ENCODE data around the gene TTLL12.

Gene TTLL12

DNA sequence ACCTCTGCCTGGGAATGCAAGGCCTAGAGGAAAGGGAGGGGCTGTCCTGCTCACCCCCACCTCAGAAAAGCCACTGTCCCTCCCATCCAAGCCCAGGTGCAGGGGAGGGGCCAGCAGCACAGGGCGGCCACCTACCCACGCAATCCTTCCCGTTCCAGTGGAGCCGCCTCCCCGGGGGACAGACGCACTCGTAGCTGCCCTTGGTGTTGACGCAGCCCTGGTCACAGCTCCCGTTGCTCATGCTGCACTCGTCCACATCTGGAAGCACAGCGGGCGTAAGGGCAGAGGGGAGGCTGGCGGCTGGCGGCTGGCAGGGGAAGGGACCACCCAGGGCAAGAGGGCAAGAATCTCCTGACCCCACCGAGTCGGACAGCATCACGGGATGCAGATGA is 40.3 kb upstream of the TTLL12 start:
- Histone ChIP-seq H3K9me3 (ENCODE audit: low read length) (no peaks in the 10 kb centered on the region), H3K4me1 (ENCODE audit: insufficient read depth, low read length) (no peaks in the 10 kb centered on the region), H3K4me3 (ENCODE audit: low read depth in 1 of 2, low read length in 2 of 2) (no peak overlapping the region), H3K36me3 (ENCODE audit: insufficient read depth, low read length) (no peaks in the 10 kb centered on the region), H3K27me3 (ENCODE audit: control insufficient read depth in 1 of 2, insufficient read depth in 2 of 2, low read length in 2 of 2) (peaks cover 0 to 9% of the 10 kb centered on the region in 2 donors), H3K9ac (ENCODE audit: low read length) (no peak overlapping the region), H3K27ac (ENCODE audit: low read depth, low read length) (no peak overlapping the region)

DNA sequence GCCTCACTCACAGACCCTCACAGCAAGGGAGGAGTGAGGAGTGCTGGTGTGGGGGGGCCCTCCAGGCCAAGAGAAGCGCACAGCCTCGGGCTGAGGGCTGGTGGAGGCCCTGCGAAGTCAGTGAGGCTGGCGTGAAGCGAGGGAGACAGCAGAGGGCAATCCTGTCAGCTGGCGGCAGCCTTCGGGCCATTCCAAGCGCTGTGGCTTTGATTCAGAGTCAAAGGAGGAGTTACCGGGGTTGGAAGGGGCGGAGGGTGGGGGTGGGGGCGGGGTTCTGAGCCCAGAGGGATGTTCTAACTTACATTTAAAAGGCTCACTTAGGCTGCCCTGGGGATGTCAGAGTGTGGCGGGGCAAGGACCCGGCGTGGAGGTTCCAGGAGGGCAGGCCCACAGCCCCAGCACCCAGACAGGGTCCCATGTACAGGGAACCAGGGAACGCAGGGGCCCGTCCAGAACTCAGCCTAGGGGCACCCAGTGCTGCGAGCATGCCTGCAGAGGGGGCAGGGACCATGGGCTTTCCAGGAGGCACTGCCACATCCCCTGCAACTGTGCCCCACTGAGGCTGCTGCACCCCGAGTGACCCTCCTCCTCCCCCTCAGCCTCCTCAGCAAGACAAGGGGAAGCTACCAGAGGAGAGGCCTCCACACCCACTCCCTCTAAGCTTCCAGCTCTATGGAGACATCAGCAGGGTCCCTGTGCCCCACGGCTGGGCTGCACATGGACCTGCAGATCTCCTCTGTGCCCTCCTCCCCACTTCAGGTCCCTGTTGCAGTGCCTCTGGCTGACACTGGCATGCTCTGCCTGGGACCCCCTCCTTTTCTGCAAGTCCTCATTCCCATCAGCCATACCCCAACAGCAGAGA is 39.7 kb upstream of the TTLL12 start:
- Histone ChIP-seq H3K27me3 (ENCODE audit: control insufficient read depth in 1 of 2, insufficient read depth in 2 of 2, low read length in 2 of 2) (peaks cover 0 to 3% of the 10 kb centered on the region in 2 donors), H3K9ac (ENCODE audit: low read length) (no peak overlapping the region), H3K27ac (ENCODE audit: low read depth, low read length) (no peak overlapping the region), H3K9me3 (ENCODE audit: low read length) (no peaks in the 10 kb centered on the region), H3K4me1 (ENCODE audit: insufficient read depth, low read length) (no peaks in the 10 kb centered on the region), H3K36me3 (ENCODE audit: insufficient read depth, low read length) (no peaks in the 10 kb centered on the region), H3K4me3 (ENCODE audit: low read depth in 1 of 2, low read length in 2 of 2) (no peak overlapping the region)

DNA sequence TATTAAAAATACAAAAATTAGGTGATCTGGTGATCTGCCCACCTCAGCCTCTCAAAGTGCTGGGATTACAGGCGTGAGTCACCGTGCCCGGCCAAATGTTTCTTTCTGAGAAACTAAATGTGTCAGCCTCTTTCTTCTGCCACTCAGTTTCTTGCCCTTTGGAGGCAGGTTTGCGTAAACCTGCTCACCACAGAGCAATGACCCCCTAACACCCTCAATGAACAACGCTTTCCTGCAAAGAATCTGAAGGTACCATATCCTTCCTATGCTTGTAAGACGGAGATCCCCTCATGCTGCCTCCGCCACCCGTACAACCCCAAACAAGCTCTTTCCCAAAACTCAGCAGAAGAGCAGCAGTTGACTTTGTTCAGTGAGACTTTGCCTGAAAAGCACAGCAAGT is 38.7 kb upstream of the TTLL12 start:
- H3K4me1 ChIP-seq (ENCODE audit: insufficient read depth, low read length), result no peaks in the 10 kb centered on the region
- H3K9me3 ChIP-seq (ENCODE audit: low read length), result no peaks in the 10 kb centered on the region
- no peaks in the 10 kb centered on the region for H3K27me3 ChIP-seq (ENCODE audit: control insufficient read depth in 1 of 2, insufficient read depth in 2 of 2, low read length in 2 of 2)
- no peaks in the 10 kb centered on the region for H3K36me3 ChIP-seq (ENCODE audit: insufficient read depth, low read length)
- no peak overlapping the region for H3K27ac ChIP-seq (ENCODE audit: low read depth, low read length)
- H3K9ac ChIP-seq (ENCODE audit: low read length), result no peak overlapping the region
- H3K4me3 ChIP-seq (ENCODE audit: low read depth in 1 of 2, low read length in 2 of 2), result no peak overlapping the region

DNA sequence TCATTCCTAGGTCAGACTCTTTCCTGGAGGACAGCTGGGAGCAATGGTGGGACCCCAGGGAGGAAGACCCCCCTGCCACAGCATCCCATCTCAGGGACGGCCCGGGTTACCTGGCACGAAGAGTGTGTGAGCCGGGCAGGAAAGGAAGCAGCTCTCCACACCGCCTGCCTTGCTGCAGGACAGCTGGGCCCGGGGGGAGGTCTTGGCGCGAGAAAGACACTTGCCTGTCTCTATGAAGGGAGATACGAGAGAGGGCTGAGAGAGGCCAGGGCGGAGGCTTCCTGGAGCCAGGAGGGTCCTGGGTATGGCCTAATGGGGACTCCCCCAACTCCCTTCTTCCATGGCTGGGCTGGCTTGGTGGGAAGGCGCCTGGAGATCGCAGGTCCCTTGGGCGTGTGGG is 36.1 kb upstream of the TTLL12 start:
- Histone ChIP-seq H3K27ac (ENCODE audit: low read depth, low read length) (no peak overlapping the region), H3K27me3 (ENCODE audit: control insufficient read depth in 1 of 2, insufficient read depth in 2 of 2, low read length in 2 of 2) (no peaks in the 10 kb centered on the region), H3K4me1 (ENCODE audit: insufficient read depth, low read length) (no peaks in the 10 kb centered on the region), H3K9me3 (ENCODE audit: low read length) (no peaks in the 10 kb centered on the region), H3K9ac (ENCODE audit: low read length) (no peak overlapping the region), H3K36me3 (ENCODE audit: insufficient read depth, low read length) (no peaks in the 10 kb centered on the region), H3K4me3 (ENCODE audit: low read depth in 1 of 2, low read length in 2 of 2) (no peak overlapping the region)

DNA sequence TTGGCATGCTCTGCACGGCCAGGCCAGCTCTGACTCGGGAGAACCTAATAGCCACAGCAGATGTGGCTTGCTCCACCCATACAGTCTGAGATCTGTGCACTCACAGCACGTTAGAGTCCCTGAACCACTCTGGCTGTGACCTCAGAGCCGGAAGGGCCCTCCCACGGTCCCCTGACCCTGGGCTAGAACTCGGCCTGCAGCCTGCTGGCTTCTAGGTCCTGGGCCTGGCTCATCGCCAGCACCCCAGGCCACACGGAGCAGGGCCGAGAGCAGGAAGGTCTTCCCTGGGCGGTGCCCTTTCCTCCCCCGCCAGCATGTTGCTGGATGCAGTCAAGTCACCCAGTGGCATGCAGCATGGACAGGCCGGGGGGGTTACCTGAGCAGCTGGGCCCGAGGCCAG is 35.3 kb upstream of the TTLL12 start:
- H3K27me3 ChIP-seq (ENCODE audit: control insufficient read depth in 1 of 2, insufficient read depth in 2 of 2, low read length in 2 of 2), result no peaks in the 10 kb centered on the region
- no peak overlapping the region for H3K9ac ChIP-seq (ENCODE audit: low read length)
- H3K9me3 ChIP-seq (ENCODE audit: low read length), result no peaks in the 10 kb centered on the region
- no peaks in the 10 kb centered on the region for H3K4me1 ChIP-seq (ENCODE audit: insufficient read depth, low read length)
- no peaks in the 10 kb centered on the region for H3K36me3 ChIP-seq (ENCODE audit: insufficient read depth, low read length)
- no peak overlapping the region for H3K27ac ChIP-seq (ENCODE audit: low read depth, low read length)
- no peak overlapping the region for H3K4me3 ChIP-seq (ENCODE audit: low read depth in 1 of 2, low read length in 2 of 2)

DNA sequence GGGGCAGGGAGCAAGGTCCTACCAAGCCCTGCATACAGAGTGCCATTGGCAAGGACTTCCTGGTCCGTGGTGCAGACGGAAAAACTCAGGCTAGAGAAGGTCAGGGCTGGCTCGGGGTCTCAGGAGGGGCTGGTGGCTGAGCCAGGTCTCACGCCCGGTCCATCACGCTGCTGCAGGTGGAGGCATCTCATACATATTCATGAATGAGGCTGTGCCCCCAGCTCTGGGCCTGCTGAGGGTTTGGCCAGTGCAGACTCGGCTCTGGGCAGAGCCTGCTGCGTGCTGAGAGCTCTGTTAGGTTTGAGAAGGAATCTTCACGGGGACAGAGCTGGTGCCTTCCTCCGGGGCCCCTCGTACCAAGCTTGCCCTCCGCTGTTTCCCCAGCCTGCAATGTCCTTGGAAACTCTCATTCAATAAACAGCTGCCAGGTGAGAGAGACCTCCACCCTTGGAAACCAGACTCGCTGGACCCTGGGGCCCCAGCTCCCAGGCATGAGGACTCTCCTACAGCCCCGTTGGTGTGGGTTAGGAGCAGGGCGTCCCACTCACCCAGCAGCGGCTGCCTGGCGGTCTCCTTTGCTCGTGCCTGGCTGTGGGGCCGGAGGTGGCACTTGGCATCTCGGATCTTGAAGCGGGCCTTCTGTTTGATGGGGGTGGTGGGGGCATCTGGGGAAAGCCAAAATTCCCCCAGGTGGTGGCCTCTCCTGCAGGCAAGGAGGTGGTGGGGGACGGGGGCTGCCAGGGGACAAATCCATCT is 33.9 kb upstream of the TTLL12 start:
- Histone ChIP-seq H3K27me3 (ENCODE audit: control insufficient read depth in 1 of 2, insufficient read depth in 2 of 2, low read length in 2 of 2) (no peaks in the 10 kb centered on the region), H3K9me3 (ENCODE audit: low read length) (no peaks in the 10 kb centered on the region), H3K9ac (ENCODE audit: low read length) (no peak overlapping the region), H3K36me3 (ENCODE audit: insufficient read depth, low read length) (no peaks in the 10 kb centered on the region), H3K4me1 (ENCODE audit: insufficient read depth, low read length) (no peaks in the 10 kb centered on the region), H3K4me3 (ENCODE audit: low read depth in 1 of 2, low read length in 2 of 2) (no peak overlapping the region), H3K27ac (ENCODE audit: low read depth, low read length) (no peak overlapping the region)

DNA sequence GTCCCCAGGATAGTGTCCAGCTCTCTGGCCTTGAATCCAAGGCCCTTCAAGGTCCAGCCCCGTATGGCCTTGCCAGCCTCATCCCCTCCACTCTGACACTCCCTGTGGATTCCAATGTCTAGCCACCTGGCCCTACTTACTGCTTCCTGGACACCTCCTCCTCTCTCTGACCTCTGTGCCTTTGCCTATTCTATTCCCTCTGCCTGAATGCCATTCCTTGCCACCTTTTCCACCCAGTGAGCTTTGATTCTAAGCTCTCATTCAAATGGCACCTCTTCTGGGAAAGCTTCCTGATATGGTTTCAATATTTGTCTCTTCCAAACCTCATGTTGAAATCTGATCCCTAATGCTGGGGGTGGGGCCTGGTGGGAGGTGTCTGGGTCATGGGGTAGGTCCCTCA is 31.9 kb upstream of the TTLL12 start:
- no peak overlapping the region for H3K9ac ChIP-seq (ENCODE audit: low read length)
- no peak overlapping the region for H3K4me3 ChIP-seq (ENCODE audit: low read depth in 1 of 2, low read length in 2 of 2)
- H3K36me3 ChIP-seq (ENCODE audit: insufficient read depth, low read length), result no peaks in the 10 kb centered on the region
- no peaks in the 10 kb centered on the region for H3K9me3 ChIP-seq (ENCODE audit: low read length)
- H3K27me3 ChIP-seq (ENCODE audit: control insufficient read depth in 1 of 2, insufficient read depth in 2 of 2, low read length in 2 of 2), result no peaks in the 10 kb centered on the region
- H3K27ac ChIP-seq (ENCODE audit: low read depth, low read length), result no peak overlapping the region
- H3K4me1 ChIP-seq (ENCODE audit: insufficient read depth, low read length), result no peaks in the 10 kb centered on the region

DNA sequence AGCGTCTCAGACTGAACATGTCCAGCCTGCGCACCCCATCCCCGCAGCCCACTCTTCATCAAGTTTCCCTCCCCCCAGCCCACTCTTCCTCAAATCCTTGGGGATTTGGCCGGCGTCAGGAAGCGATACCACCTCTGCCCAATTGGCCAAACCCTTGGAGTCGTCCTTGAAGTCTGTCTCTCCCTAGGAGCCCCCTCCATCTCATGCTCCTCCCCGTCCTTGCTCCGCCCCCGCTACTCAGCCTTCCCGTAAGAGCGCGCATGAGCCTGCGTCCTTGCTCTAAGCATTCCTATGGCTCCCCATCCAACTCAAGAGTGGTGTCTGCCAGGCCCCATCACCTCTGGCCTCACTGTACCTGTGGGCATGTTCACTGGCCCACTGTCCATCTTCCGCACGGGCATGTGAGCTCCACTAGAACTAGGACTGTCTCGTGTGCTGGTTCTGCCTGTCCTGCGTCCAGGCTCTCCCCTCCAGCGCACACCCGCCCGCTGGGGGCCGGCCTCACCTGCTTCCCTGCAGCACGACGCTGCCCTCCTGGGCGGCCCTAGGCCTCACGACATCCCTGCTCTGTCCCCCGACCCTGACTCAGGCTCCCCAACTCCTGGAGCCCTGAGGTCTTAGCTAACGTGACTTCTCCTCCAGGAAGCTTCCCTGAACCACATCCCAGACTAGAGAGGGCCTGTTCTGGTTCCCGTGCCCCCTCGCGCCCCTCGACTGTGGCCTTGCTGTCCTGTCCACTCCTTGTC is 30.5 kb upstream of the TTLL12 start:
- H3K4me3 ChIP-seq (ENCODE audit: low read depth in 1 of 2, low read length in 2 of 2), result no peak overlapping the region
- H3K36me3 ChIP-seq (ENCODE audit: insufficient read depth, low read length), result no peaks in the 10 kb centered on the region
- no peak overlapping the region for H3K27ac ChIP-seq (ENCODE audit: low read depth, low read length)
- no peaks in the 10 kb centered on the region for H3K27me3 ChIP-seq (ENCODE audit: control insufficient read depth in 1 of 2, insufficient read depth in 2 of 2, low read length in 2 of 2)
- H3K9ac ChIP-seq (ENCODE audit: low read length), result no peak overlapping the region
- no peaks in the 10 kb centered on the region for H3K9me3 ChIP-seq (ENCODE audit: low read length)
- H3K4me1 ChIP-seq (ENCODE audit: insufficient read depth, low read length), result no peaks in the 10 kb centered on the region

DNA sequence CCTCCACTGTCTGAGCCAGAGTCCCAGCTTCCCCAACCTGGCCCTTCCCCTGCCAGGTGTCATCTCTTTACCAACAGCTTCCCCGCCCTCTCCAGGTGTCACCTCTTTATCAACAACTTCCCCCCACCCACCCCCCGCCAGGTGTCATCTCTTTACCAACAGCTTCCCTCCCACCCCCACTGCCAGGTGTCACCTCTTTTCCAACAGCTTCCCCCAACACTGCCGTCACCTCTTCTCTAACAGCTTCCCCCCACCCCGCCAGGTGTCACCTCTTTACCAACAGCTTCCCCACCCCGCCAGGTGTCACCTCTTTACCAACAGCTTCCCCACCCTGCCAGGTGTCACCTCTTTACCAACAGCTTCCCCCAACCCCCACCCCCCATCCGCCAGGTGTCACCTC is 29.8 kb upstream of the TTLL12 start:
- no peak overlapping the region for H3K9ac ChIP-seq (ENCODE audit: low read length)
- H3K36me3 ChIP-seq (ENCODE audit: insufficient read depth, low read length), result no peaks in the 10 kb centered on the region
- H3K27ac ChIP-seq (ENCODE audit: low read depth, low read length), result no peak overlapping the region
- no peaks in the 10 kb centered on the region for H3K4me1 ChIP-seq (ENCODE audit: insufficient read depth, low read length)
- no peak overlapping the region for H3K4me3 ChIP-seq (ENCODE audit: low read depth in 1 of 2, low read length in 2 of 2)
- H3K9me3 ChIP-seq (ENCODE audit: low read length), result no peaks in the 10 kb centered on the region
- no peaks in the 10 kb centered on the region for H3K27me3 ChIP-seq (ENCODE audit: control insufficient read depth in 1 of 2, insufficient read depth in 2 of 2, low read length in 2 of 2)

DNA sequence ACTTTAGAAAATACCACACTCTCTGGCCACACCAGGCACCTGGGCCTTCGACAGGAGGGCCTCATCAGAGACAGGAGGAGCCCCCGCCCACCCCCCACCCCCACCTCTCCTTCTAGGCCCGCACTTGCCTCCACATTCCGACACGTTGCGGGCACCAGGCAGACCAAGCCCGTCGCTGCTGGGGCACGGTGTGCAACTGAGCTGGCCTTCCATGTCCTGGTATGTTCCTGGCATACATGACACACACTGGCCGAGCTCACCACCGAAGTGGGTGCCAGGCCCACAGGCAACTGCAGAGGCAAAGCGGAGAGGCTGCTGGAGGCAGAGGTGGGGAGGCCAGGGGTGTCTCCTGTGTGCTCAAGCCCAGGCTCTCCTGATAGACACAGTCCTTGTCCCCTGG is 27.0 kb upstream of the TTLL12 start:
- H3K27me3 ChIP-seq (ENCODE audit: control insufficient read depth in 1 of 2, insufficient read depth in 2 of 2, low read length in 2 of 2), result no peaks in the 10 kb centered on the region
- no peak overlapping the region for H3K4me3 ChIP-seq (ENCODE audit: low read depth in 1 of 2, low read length in 2 of 2)
- H3K9ac ChIP-seq (ENCODE audit: low read length), result no peak overlapping the region
- H3K27ac ChIP-seq (ENCODE audit: low read depth, low read length), result no peak overlapping the region
- no peaks in the 10 kb centered on the region for H3K36me3 ChIP-seq (ENCODE audit: insufficient read depth, low read length)
- no peaks in the 10 kb centered on the region for H3K9me3 ChIP-seq (ENCODE audit: low read length)
- H3K4me1 ChIP-seq (ENCODE audit: insufficient read depth, low read length), result no peaks in the 10 kb centered on the region

DNA sequence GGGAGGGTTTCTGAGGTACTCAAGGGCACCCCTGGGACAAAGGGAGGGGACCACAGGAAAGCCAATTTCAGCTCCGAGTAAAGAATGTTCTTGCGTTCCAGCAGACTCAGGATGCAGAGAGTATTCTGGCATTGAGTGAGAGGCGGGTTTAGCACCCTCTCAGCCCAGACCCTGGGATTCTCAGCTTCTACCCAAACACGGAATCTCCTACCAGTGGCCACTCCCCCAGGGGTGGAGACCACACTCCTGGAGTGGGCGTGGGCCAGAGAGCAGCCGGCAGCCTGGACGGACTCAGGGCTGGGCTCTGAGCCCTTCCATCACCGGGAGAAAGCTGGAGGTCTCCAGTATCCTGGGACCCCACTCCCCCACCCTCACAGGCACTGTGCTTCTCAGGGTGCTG is 26.1 kb upstream of the TTLL12 start:
- H3K9me3 ChIP-seq (ENCODE audit: low read length), result no peaks in the 10 kb centered on the region
- H3K27me3 ChIP-seq (ENCODE audit: control insufficient read depth in 1 of 2, insufficient read depth in 2 of 2, low read length in 2 of 2), result no peaks in the 10 kb centered on the region

More for the DNA sequence above, 26.1 kb upstream of the TTLL12 start:
- Histone ChIP-seq H3K9ac (ENCODE audit: low read length) (no peak overlapping the region), H3K36me3 (ENCODE audit: insufficient read depth, low read length) (no peaks in the 10 kb centered on the region), H3K4me1 (ENCODE audit: insufficient read depth, low read length) (no peaks in the 10 kb centered on the region), H3K4me3 (ENCODE audit: low read depth in 1 of 2, low read length in 2 of 2) (no peak overlapping the region), H3K27ac (ENCODE audit: low read depth, low read length) (no peak overlapping the region)

All from muscle layer of colon (tissue), 2 donors.